SK-N-SH treated with all-trans-retinoic acid at 6 μM for 48 hours (cell line): ENCODE measurements around the gene ZNRF2.

Experiments used
- ARNTL ChIP-seq: fragments of 450-650 bp; formaldehyde crosslinking; IDR thresholded peaks from 2 replicates; pipeline ENCODE4 v1.5.0; 2020; ENCODE audit warnings: low read depth, mild to moderate bottlenecking, moderate library complexity, borderline replicate concordance
- BACH2 ChIP-seq: fragments of 250-450 bp; sonication (Bioruptor Pico); IDR thresholded peaks from 2 replicates; pipeline ENCODE4 v1.9.0; 2021; ENCODE audit warnings: mild to moderate bottlenecking, borderline replicate concordance
- CSDC2 ChIP-seq: fragments of 250-450 bp; sonication (Bioruptor Pico); IDR thresholded peaks from 2 replicates; pipeline ENCODE4 v1.5.0; 2020; ENCODE audit warnings: mild to moderate bottlenecking, moderate library complexity
- CSRNP3 ChIP-seq: fragments of 250-450 bp; sonication (Bioruptor Pico); IDR thresholded peaks from 2 replicates; pipeline ENCODE4 v1.5.1; 2021; ENCODE audit warnings: mild to moderate bottlenecking, moderate library complexity
- OSR1 ChIP-seq: fragments of 250-450 bp; sonication (Bioruptor Pico); IDR thresholded peaks from 2 replicates; pipeline ENCODE4 v1.8.0; 2022; ENCODE audit warnings: moderate library complexity, mild to moderate bottlenecking, inconsistent platforms
- PATZ1 ChIP-seq: fragments of 250-450 bp; sonication (Bioruptor Pico); IDR thresholded peaks from 2 replicates; pipeline ENCODE4 v1.8.0; 2020; ENCODE audit warnings: mild to moderate bottlenecking, moderate library complexity, borderline replicate concordance
- RARB ChIP-seq: fragments of 250-450 bp; sonication (Bioruptor Pico); IDR thresholded peaks from 2 replicates; pipeline ENCODE4 v1.8.0; 2021; ENCODE audit warnings: mild to moderate bottlenecking, moderate library complexity
- SNAI2 ChIP-seq: fragments of 250-450 bp; sonication (Bioruptor Pico); IDR thresholded peaks from 2 replicates; pipeline ENCODE4 v1.5.0; 2020; ENCODE audit warnings: mild to moderate bottlenecking, moderate library complexity
- ZFP3 ChIP-seq: fragments of 250-450 bp; sonication (Bioruptor Pico); IDR thresholded peaks from 2 replicates; pipeline ENCODE4 v1.5.0; 2020; ENCODE audit warnings: mild to moderate bottlenecking, moderate library complexity
- ZFP30 ChIP-seq: fragments of 450-650 bp; formaldehyde crosslinking; IDR thresholded peaks from 2 replicates; pipeline ENCODE4 v1.5.0; 2022; ENCODE audit warnings: mild to moderate bottlenecking, moderate library complexity

GRCh38 chr7:30315589-30315988 is 31.2 kb downstream of the ZNRF2 start:
- TF ChIP-seq RARB (CRISPR knock-in tag) (no peak), CSRNP3 (CRISPR knock-in tag) (no peak), OSR1 (CRISPR knock-in tag) (no peak), ZFP30 (CRISPR knock-in tag) (no peak), ARNTL (CRISPR knock-in tag) (no peak), CSDC2 (CRISPR knock-in tag) (no peak), BACH2 (CRISPR knock-in tag) (no peak), PATZ1 (CRISPR knock-in tag) (no peak), SNAI2 (CRISPR knock-in tag) (no peak), ZFP3 (no peak)
